Activated CD4-positive, alpha-beta T cell treated with anti-CD3 and anti-CD28 coated beads, Interleukin-2, amount 50 U/mL, for 16 hours (primary cell): ENCODE data around the gene ARHGAP8.
"Not testable (repeated sequence)": the region's sequence is repeated elsewhere in the genome, so short reads cannot be mapped to it uniquely, and the experiment has no call there.

Experiments
- DNase-seq: peaks from one replicate; pipeline ENCODE4 v3.0.0-alpha.2; 2020

Gene ARHGAP8

GRCh38 chr22:44838316-44839016 is 86.1 kb downstream of the ARHGAP8 start:
- no peak for DNase-seq

- DNase-seq, result no peak
Observed at GRCh38 chr22:44839061-44839460, 86.7 kb downstream of the ARHGAP8 start.

- no peak for DNase-seq
Observed at GRCh38 chr22:44839721-44840120, 87.3 kb downstream of the ARHGAP8 start.

- no peak for DNase-seq
Observed at GRCh38 chr22:44840611-44841322, 88.4 kb downstream of the ARHGAP8 start.

- DNase-seq, result no peak
Observed at GRCh38 chr22:44842417-44842816, 90.0 kb downstream of the ARHGAP8 start.

- DNase-seq, result no peak
Observed at GRCh38 chr22:44845191-44845590, 92.8 kb downstream of the ARHGAP8 start.

GRCh38 chr22:44845796-44846720 is 93.7 kb downstream of the ARHGAP8 start:
- DNase-seq, result no peak

GRCh38 chr22:44846726-44847275 is 94.4 kb downstream of the ARHGAP8 start:
- DNase-seq, result no peak

- no peak for DNase-seq
Observed at GRCh38 chr22:44847380-44847779, 95.0 kb downstream of the ARHGAP8 start.

GRCh38 chr22:44847892-44848291 is 95.5 kb downstream of the ARHGAP8 start:
- DNase-seq, result no peak

GRCh38 chr22:44848296-44848741 is 95.9 kb downstream of the ARHGAP8 start:
- DNase-seq, result no peak

GRCh38 chr22:44848791-44849420 is 96.5 kb downstream of the ARHGAP8 start:
- no peak for DNase-seq

GRCh38 chr22:44850946-44851345 is 98.6 kb downstream of the ARHGAP8 start:
- DNase-seq, result no peak

GRCh38 chr22:44854641-44855040 is 102.3 kb downstream of the ARHGAP8 start:
- DNase-seq, result not testable (repeated sequence)

GRCh38 chr22:44855855-44856254 is 103.5 kb downstream of the ARHGAP8 start:
- DNase-seq, result no peak

GRCh38 chr22:44858819-44859218 is 106.4 kb downstream of the ARHGAP8 start:
- DNase-seq, result not testable (repeated sequence)

- no peak for DNase-seq
Observed at GRCh38 chr22:44859641-44860040, 107.3 kb downstream of the ARHGAP8 start.

GRCh38 chr22:44860311-44860710 is 107.9 kb downstream of the ARHGAP8 start:
- DNase-seq, result no peak

GRCh38 chr22:44861245-44861644 is 108.9 kb downstream of the ARHGAP8 start:
- no peak for DNase-seq

- no peak for DNase-seq
Observed at GRCh38 chr22:44862281-44862680, 109.9 kb downstream of the ARHGAP8 start.

- DNase-seq, result no peak
Observed at GRCh38 chr22:44862981-44863860, 110.8 kb downstream of the ARHGAP8 start.
